NB4 (cell line): ENCODE measurements around the gene DCN.

ENCODE experiments used
- CTCF ChIP-seq: IDR thresholded peaks from one replicate; pipeline ENCODE4 v1.5.1; 2012; ENCODE audit warnings: low read depth, low read length
- MAX ChIP-seq: IDR thresholded peaks from 2 replicates; pipeline ENCODE4 v1.6.1; 2011; ENCODE audit warnings: low read depth, low read length
- MYC ChIP-seq: IDR thresholded peaks from 2 replicates; pipeline ENCODE4 v1.6.1; 2011; ENCODE audit warnings: low read depth, low read length
- POLR2A ChIP-seq: IDR thresholded peaks from 2 replicates; pipeline ENCODE4 v1.6.1; 2011; ENCODE audit warnings: mild to moderate bottlenecking; ENCODE audit not compliant: insufficient read length; ENCODE audit errors: extremely low read depth

GRCh38 chr12:91186156-91186555 is 3.5 kb upstream of the DCN start:
- TF ChIP-seq CTCF (no peak), MAX (no peak), POLR2A (no peak), MYC (no peak)
